ENCODE results near the gene CPA1. TPM values are rescaled to one million over a fixed set of nuclear protein-coding genes. Genes with fewer than 3 reads are reported as not detected.

CPA1 gene
- total RNA-seq, 4 donors from 2014 or later: not detected

GRCh38 chr7:130401101-130401500 is 20.8 kb downstream of the CPA1 start:
- no peaks in the 10 kb centered on the region for H3K4me1 ChIP-seq
- intact Hi-C loops (cut with DNase I): no loop called here
- H3K27ac ChIP-seq (replicated peaks in 1 of 4): no peak overlapping the region
- no peak overlapping the region for H3K4me3 ChIP-seq
- TF ChIP-seq EP300 (IDR thresholded peaks at IDR 0.05) (no peak), CTCF (IDR thresholded peaks at IDR 0.05) (no peak), POLR2A (IDR thresholded peaks at IDR 0.05; ENCODE audit: low read depth) (no peak), POLR2AphosphoS5 (IDR thresholded peaks at IDR 0.05) (no peak)
- WGBS: 93% methylated on average over 1 of the region's 1 CpG
- no peaks in the 10 kb centered on the region for H3K27me3 ChIP-seq
- no peaks in the 10 kb centered on the region for H3K9me3 ChIP-seq
- DNase-seq (ENCODE audit: extremely low spot score): no peak
- H3K36me3 ChIP-seq: peaks cover 0 to 22% (median 6%) of the 10 kb centered on the region in 4 donors

- no peak for DNase-seq (ENCODE audit: extremely low spot score)
- no peaks in the 10 kb centered on the region for H3K4me1 ChIP-seq
- TF ChIP-seq EP300 (IDR thresholded peaks at IDR 0.05) (no peak), POLR2AphosphoS5 (IDR thresholded peaks at IDR 0.05) (no peak), POLR2A (IDR thresholded peaks at IDR 0.05; ENCODE audit: low read depth) (no peak), CTCF (IDR thresholded peaks at IDR 0.05) (no peak)
- no peak overlapping the region for H3K27ac ChIP-seq (replicated peaks in 1 of 4)
- intact Hi-C loops (cut with DNase I): no loop called here
- peaks cover 0 to 22% (median 6%) of the 10 kb centered on the region in 4 donors for H3K36me3 ChIP-seq
- no peaks in the 10 kb centered on the region for H3K9me3 ChIP-seq
- whole genome bisulfite sequencing: 79% methylated on average over 3 of the region's 3 CpGs
- H3K4me3 ChIP-seq: no peak overlapping the region
- H3K27me3 ChIP-seq: no peaks in the 10 kb centered on the region
Measured at GRCh38 chr7:130401578-130401977, 21.3 kb downstream of the CPA1 start.

GRCh38 chr7:130405003-130405402 is 24.7 kb downstream of the CPA1 start:
- Histone ChIP-seq H3K4me1 (peaks cover 0 to 9% (median 0%) of the 10 kb centered on the region in 4 donors), H3K36me3 (peaks cover 0 to 22% (median 6%) of the 10 kb centered on the region in 4 donors), H3K27ac (replicated peaks in 1 of 4) (no peak overlapping the region), H3K4me3 (no peak overlapping the region), H3K27me3 (no peaks in the 10 kb centered on the region), H3K9me3 (no peaks in the 10 kb centered on the region)
- DNase-seq (ENCODE audit: extremely low spot score): no peak
- TF ChIP-seq CTCF (IDR thresholded peaks at IDR 0.05): no peak
- no peak for TF ChIP-seq POLR2AphosphoS5 (IDR thresholded peaks at IDR 0.05)
- TF ChIP-seq EP300 (IDR thresholded peaks at IDR 0.05): no peak
- 92% methylated on average over 2 of the region's 2 CpGs for WGBS
- intact Hi-C loops (cut with DNase I): no loop called here

DNA sequence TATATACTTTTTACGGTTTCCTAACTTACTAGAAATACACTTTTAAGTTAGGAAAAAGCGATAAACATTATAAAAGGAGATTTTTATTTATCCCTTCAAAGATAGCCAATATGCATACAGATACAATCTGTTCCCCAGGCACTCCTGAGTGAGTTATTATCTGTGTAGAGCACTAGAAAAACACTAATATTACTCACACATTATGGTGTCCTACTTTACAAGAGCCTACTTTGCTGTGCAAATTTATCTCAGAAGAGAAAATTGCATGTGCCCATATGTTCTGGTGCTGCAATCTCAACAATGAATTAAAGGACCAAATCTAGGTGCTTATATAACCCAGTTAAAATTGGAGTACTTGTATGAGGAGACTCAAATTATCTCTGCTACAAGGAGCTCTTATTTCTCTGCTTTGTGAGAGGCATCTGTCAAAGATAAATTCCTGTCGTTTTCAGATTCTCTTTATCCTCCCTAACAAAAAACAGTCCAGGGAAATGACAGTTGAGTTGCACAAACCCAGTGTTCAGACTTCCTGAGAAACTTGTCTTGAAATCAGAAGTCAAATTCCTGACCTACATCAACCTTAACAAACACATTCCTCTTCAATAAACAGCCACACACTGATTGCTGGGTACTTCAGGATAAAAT is 28.9 kb downstream of the CPA1 start:
- no peak overlapping the region for H3K27ac ChIP-seq (replicated peaks in 1 of 4)
- intact Hi-C loops (cut with DNase I): no loop called here

More for the DNA sequence above, 28.9 kb downstream of the CPA1 start:
- TF ChIP-seq CTCF (IDR thresholded peaks at IDR 0.05) (no peak), POLR2A (IDR thresholded peaks at IDR 0.05; ENCODE audit: low read depth) (no peak), EP300 (IDR thresholded peaks at IDR 0.05) (no peak), POLR2AphosphoS5 (IDR thresholded peaks at IDR 0.05) (no peak)
- no peaks in the 10 kb centered on the region for H3K27me3 ChIP-seq
- no peaks in the 10 kb centered on the region for H3K9me3 ChIP-seq
- H3K36me3 ChIP-seq: peaks cover 0 to 4% (median 0%) of the 10 kb centered on the region in 4 donors
- peaks cover 0 to 9% (median 0%) of the 10 kb centered on the region in 4 donors for H3K4me1 ChIP-seq
- WGBS: 69% methylated on average over 3 of the region's 3 CpGs
- H3K4me3 ChIP-seq: no peak overlapping the region
- no peak for DNase-seq (ENCODE audit: extremely low spot score)
